Stomach (tissue), 9 donors: ENCODE measurements around the gene KLK2. TPM values are rescaled to one million over a fixed set of nuclear protein-coding genes. Genes with fewer than 3 reads are reported as not detected.

Experiments used
- DNase-seq, 2 donors: peaks; one replicate each; pipeline versions ENCODE4 v3.0.0 to v3.0.0-alpha.2; 2013 to 2019
- H3K27ac ChIP-seq, 5 donors: fragments of 200-600 bp in 4 of 5; sonication (generic) in 4 of 5; one replicate each; pipeline ENCODE4 v1.5.1; 2013 to 2019; ENCODE audit warnings: mild to moderate bottlenecking in 1 of 5, moderate library complexity in 1 of 5
- H3K27me3 ChIP-seq, 3 donors: fragments of 200-600 bp; sonication (generic); one replicate each; pipeline ENCODE4 v1.5.1; 2017 to 2019; ENCODE audit warnings: mixed run types in 1 of 3
- H3K36me3 ChIP-seq, 4 donors: fragments of 200-600 bp; sonication (generic); 1 replicate in 3 of 4; 2 replicates in 1 of 4; pipeline ENCODE4 v1.5.1; 2016 to 2019
- H3K4me1 ChIP-seq, 4 donors: fragments of 200-600 bp; sonication (generic); one replicate each; pipeline ENCODE4 v1.5.1; 2016 to 2019
- H3K4me3 ChIP-seq, 4 donors: fragments of 200-600 bp; sonication (generic) in 3 of 4; one replicate each; pipeline ENCODE4 v1.5.1; 2016 to 2019; ENCODE audit warnings: mild to moderate bottlenecking in 1 of 4
- H3K9me3 ChIP-seq, 4 donors: fragments of 200-600 bp; sonication (generic); one replicate each; pipeline ENCODE4 v1.5.1; 2016 to 2019
- CTCF ChIP-seq, 7 experiments: fragments of 450-650 bp in 4 of 7; fragments of 200-600 bp in 3 of 7; sonication (generic) in 3 of 7; IDR thresholded peaks; one replicate each; pipeline ENCODE4 v1.5.1; 2016 to 2019; ENCODE audit warnings: antibody characterized with exemption in 7 of 7, control low read depth in 2 of 7, mild to moderate bottlenecking in 1 of 7
- EP300 ChIP-seq: sonication (generic); formaldehyde crosslinking; IDR thresholded peaks from one replicate; pipeline ENCODE4 v1.6.1; 2017; ENCODE audit warnings: antibody characterized with exemption
- POLR2A ChIP-seq, 4 donors: fragments of 450-650 bp; IDR thresholded peaks; one replicate each; pipeline ENCODE4 v1.6.1; 2016; ENCODE audit warnings: antibody characterized with exemption in 4 of 4, control low read depth in 2 of 4, mild to moderate bottlenecking in 1 of 4, moderate library complexity in 1 of 4
- POLR2AphosphoS5 ChIP-seq, 3 donors: sonication (generic); formaldehyde crosslinking; IDR thresholded peaks; one replicate each; pipeline ENCODE4 v1.6.1; 2016; ENCODE audit warnings: antibody characterized with exemption in 3 of 3
- WGBS, 5 donors: extraction: QIAGEN DNeasy Blood & Tissue Kit in 3 of 5; methylation state at CpG; one replicate each; pipeline versions ENCODE4 v1.1.5 to v1.1.7; 2013 to 2018; 5-methylcytosine and 5-hydroxymethylcytosine counted together
- intact Hi-C: fragments of 100-400 bp; cut with DNase I; formaldehyde crosslinking; loops from one replicate; pipeline ENCODE4 v1.15.1; 2023; ENCODE audit warnings: low total_unique reads
- polyA plus RNA-seq, 3 donors: library from polyadenylated mRNA; stranded (reverse); fragments of 200-250 nt; gene quantifications; one replicate each; pipeline ENCODE4 v1.2.3, GENCODE V29; 2013
- total RNA-seq, 5 donors: library from RNA; depleted of rRNA; stranded (reverse); fragments of >200 nt; gene quantifications; one replicate each; pipeline versions ENCODE4 v1.1.0 to v1.2.3, GENCODE V29; 2014 to 2016
- donor health status: healthy with polysubstance abuse.
- donor health status: Bipolar disorder and iron deficiency.
- donor health status: healthy.

KLK2 gene
- total and polyA plus RNA-seq, 8 donors, result 94.6 TPM; not detected in 7

GRCh38 chr19:50859849-50860248, 13.4 kb upstream of the KLK2 start:
- Histone ChIP-seq H3K9me3 (no peaks in the 10 kb centered on the region), H3K36me3 (no peaks in the 10 kb centered on the region), H3K4me1 (no peaks in the 10 kb centered on the region), H3K4me3 (no peak overlapping the region), H3K27me3 (peaks cover 0 to 80% (median 11%) of the 10 kb centered on the region in 3 donors), H3K27ac (no peak overlapping the region)
- DNase-seq, result no peak
- intact Hi-C loops, result no loop called here
- 82 to 93% (median 91%) methylated on average over 4 of the region's 4 CpGs for WGBS, 5 donors
- TF ChIP-seq CTCF (IDR thresholded peaks at IDR 0.05) (no peak), POLR2AphosphoS5 (IDR thresholded peaks at IDR 0.05) (no peak), POLR2A (IDR thresholded peaks at IDR 0.05) (no peak), EP300 (no peak)

- no peak overlapping the region for H3K4me3 ChIP-seq
- no peak for DNase-seq
- H3K4me1 ChIP-seq, result no peaks in the 10 kb centered on the region
- H3K27me3 ChIP-seq, result peaks cover 0 to 71% (median 11%) of the 10 kb centered on the region in 3 donors
- H3K9me3 ChIP-seq, result no peaks in the 10 kb centered on the region
- no peak for TF ChIP-seq EP300
- no peak for TF ChIP-seq POLR2AphosphoS5 (IDR thresholded peaks at IDR 0.05)
- TF ChIP-seq POLR2A (IDR thresholded peaks at IDR 0.05), result no peak
- no peak for TF ChIP-seq CTCF (IDR thresholded peaks at IDR 0.05)
- intact Hi-C loops, result no loop called here
- H3K36me3 ChIP-seq, result no peaks in the 10 kb centered on the region
- 67 to 84% (median 74%) methylated on average over 5 of the region's 5 CpGs for WGBS, 5 donors
- no peak overlapping the region for H3K27ac ChIP-seq
Measured at GRCh38 chr19:50861010-50861409, 12.2 kb upstream of the KLK2 start.

GRCh38 chr19:50861496-50862286, 11.5 kb upstream of the KLK2 start:
- peaks cover 0 to 69% (median 16%) of the 10 kb centered on the region in 3 donors for H3K27me3 ChIP-seq
- H3K27ac ChIP-seq, result no peak overlapping the region
- intact Hi-C loops, result no loop called here
- TF ChIP-seq CTCF (IDR thresholded peaks at IDR 0.05), result no peak
- no peak for TF ChIP-seq POLR2AphosphoS5 (IDR thresholded peaks at IDR 0.05)
- TF ChIP-seq POLR2A (IDR thresholded peaks at IDR 0.05), result no peak
- TF ChIP-seq EP300, result no peak
- no peaks in the 10 kb centered on the region for H3K4me1 ChIP-seq
- no peaks in the 10 kb centered on the region for H3K9me3 ChIP-seq
- H3K4me3 ChIP-seq, result no peak overlapping the region
- 65 to 75% (median 70%) methylated on average over 7 of the region's 7 CpGs for WGBS, 5 donors
- DNase-seq, result no peak
- no peaks in the 10 kb centered on the region for H3K36me3 ChIP-seq

- Histone ChIP-seq H3K4me3 (no peak overlapping the region), H3K27me3 (peaks cover 0 to 75% (median 24%) of the 10 kb centered on the region in 3 donors), H3K4me1 (no peaks in the 10 kb centered on the region), H3K9me3 (no peaks in the 10 kb centered on the region), H3K36me3 (no peaks in the 10 kb centered on the region), H3K27ac (no peak overlapping the region)
- WGBS, 5 donors, result 57 to 75% (median 66%) methylated on average over 4 of the region's 4 CpGs
- TF ChIP-seq CTCF (IDR thresholded peaks at IDR 0.05) (no peak), POLR2AphosphoS5 (IDR thresholded peaks at IDR 0.05) (no peak), EP300 (no peak), POLR2A (IDR thresholded peaks at IDR 0.05) (no peak)
- no peak for DNase-seq
- intact Hi-C loops, result no loop called here
Measured at GRCh38 chr19:50869479-50869878, 3.8 kb upstream of the KLK2 start.
